Liver (tissue), 9 donors: ENCODE data around the gene EIF4G3. TPM values are rescaled to one million over a fixed set of nuclear protein-coding genes. Genes with fewer than 3 reads are reported as not detected.
"Not testable (repeated sequence)": the region's sequence is repeated elsewhere in the genome, so short reads cannot be mapped to it uniquely, and the experiment has no call there.

Experiments
- DNase-seq: peaks from one replicate; pipeline ENCODE4 v3.0.0-alpha.2; 2017; ENCODE audit warnings: low spot score
- H3K27ac ChIP-seq, 2 donors: one replicate each; pipeline ENCODE4 v1.7.0; 2013; ENCODE audit warnings: inconsistent platforms in 2 of 2, low read length in 2 of 2, control low read depth in 1 of 2, low read depth in 1 of 2, mild to moderate bottlenecking in 1 of 2
- H3K27me3 ChIP-seq, 4 donors: one replicate each; pipeline versions ENCODE4 v1.6.1 to v1.7.0; 2013; ENCODE audit warnings: low read length in 3 of 4, inconsistent platforms in 1 of 4, mild to moderate bottlenecking in 1 of 4, moderate library complexity in 1 of 4; ENCODE audit not compliant: control insufficient read depth in 4 of 4, insufficient read depth in 4 of 4
- H3K36me3 ChIP-seq, 4 donors: one replicate each; pipeline versions ENCODE4 v1.6.1 to v1.7.0; 2013; ENCODE audit warnings: low read length in 3 of 4, mild to moderate bottlenecking in 3 of 4, low read depth in 1 of 4, moderate library complexity in 1 of 4; ENCODE audit not compliant: control insufficient read depth in 4 of 4, insufficient read depth in 3 of 4
- H3K4me1 ChIP-seq, 4 donors: one replicate each; pipeline versions ENCODE4 v1.6.1 to v1.7.0; 2013; ENCODE audit warnings: low read length in 3 of 4, mild to moderate bottlenecking in 3 of 4, moderate library complexity in 1 of 4; ENCODE audit not compliant: control insufficient read depth in 4 of 4, insufficient read depth in 4 of 4
- H3K4me3 ChIP-seq, 3 donors: one replicate each; pipeline versions ENCODE4 v1.6.1 to v1.7.0; 2013; ENCODE audit warnings: low read length in 3 of 3, control low read depth in 1 of 3, low read depth in 1 of 3, mild to moderate bottlenecking in 1 of 3
- H3K9ac ChIP-seq, 2 donors: one replicate each; pipeline ENCODE4 v1.7.0; 2013; ENCODE audit warnings: low read length in 2 of 2, mild to moderate bottlenecking in 2 of 2, moderate library complexity in 2 of 2, control low read depth in 1 of 2, low read depth in 1 of 2
- H3K9me3 ChIP-seq, 4 donors: one replicate each; pipeline versions ENCODE4 v1.6.1 to v1.7.0; 2013; ENCODE audit warnings: low read length in 3 of 4; ENCODE audit not compliant: control insufficient read depth in 4 of 4
- ATF3 ChIP-seq: IDR thresholded peaks from 2 replicates; pipeline ENCODE4 v1.6.1; 2016; ENCODE audit warnings: antibody characterized with exemption
- CTCF ChIP-seq: fragments of 150-350 bp; IDR thresholded peaks from 2 replicates; pipeline ENCODE4 v1.5.1; 2017; ENCODE audit warnings: improper control_type of control experiment, low read depth, low read length; ENCODE audit not compliant: missing input control
- EGR1 ChIP-seq, 2 donors: IDR thresholded peaks; 2 replicates each; pipeline ENCODE4 v1.6.1; 2016 to 2018; ENCODE audit warnings: antibody characterized with exemption in 2 of 2, low read depth in 2 of 2
- FOXA1 ChIP-seq: IDR thresholded peaks from 2 replicates; pipeline ENCODE4 v1.6.1; 2016; ENCODE audit warnings: antibody characterized with exemption
- FOXA2 ChIP-seq: IDR thresholded peaks from 2 replicates; pipeline ENCODE4 v1.6.1; 2016; ENCODE audit warnings: antibody characterized with exemption
- GABPA ChIP-seq, 2 donors: IDR thresholded peaks in 1 of 2; conservative IDR thresholded peaks in 1 of 2; 2 replicates each; pipeline ENCODE4 v1.6.1; 2016; ENCODE audit warnings: antibody characterized with exemption in 2 of 2, mild to moderate bottlenecking in 1 of 2, moderate library complexity in 1 of 2
- HNF4G ChIP-seq: IDR thresholded peaks from 2 replicates; pipeline ENCODE4 v1.6.1; 2016; ENCODE audit warnings: antibody characterized with exemption
- JUND ChIP-seq, 2 donors: IDR thresholded peaks; 2 replicates each; pipeline ENCODE4 v1.6.1; 2016; ENCODE audit warnings: antibody characterized with exemption in 2 of 2
- NR2F2 ChIP-seq: IDR thresholded peaks from 2 replicates; pipeline ENCODE4 v1.6.1; 2016; ENCODE audit warnings: antibody characterized with exemption
- RAD21 ChIP-seq, 2 donors: IDR thresholded peaks; 2 replicates each; pipeline ENCODE4 v1.6.1; 2016; ENCODE audit warnings: antibody characterized with exemption in 2 of 2, mild to moderate bottlenecking in 2 of 2
- RXRA ChIP-seq, 2 donors: IDR thresholded peaks; 2 replicates each; pipeline ENCODE4 v1.6.1; 2017 to 2018; ENCODE audit warnings: antibody characterized with exemption in 2 of 2, mild to moderate bottlenecking in 1 of 2
- SP1 ChIP-seq: IDR thresholded peaks from 2 replicates; pipeline ENCODE4 v1.6.1; 2018; ENCODE audit warnings: antibody characterized with exemption, mild to moderate bottlenecking
- YY1 ChIP-seq: IDR thresholded peaks from 2 replicates; pipeline ENCODE4 v1.6.1; 2016; ENCODE audit warnings: antibody characterized with exemption, mild to moderate bottlenecking
- WGBS: extraction: QIAGEN DNeasy Blood & Tissue Kit; methylation state at CpG from one replicate; pipeline ENCODE4 v1.1.7; 2013; 5-methylcytosine and 5-hydroxymethylcytosine counted together
- polyA plus RNA-seq, 2 donors: library from polyadenylated mRNA; stranded (reverse) in 1 of 2; unstranded in 1 of 2; fragments of 200-250 nt in 1 of 2; fragments of >200 nt in 1 of 2; fragmentation: Nextera tagmentation in 1 of 2; extraction: Ambion mirVana in 1 of 2; gene quantifications; one replicate each; pipeline versions ENCODE4 v1.2.1 to v1.2.3, GENCODE V29; 2013 to 2015
- total RNA-seq, 2 donors: library from RNA; depleted of rRNA; stranded (reverse); fragments of >200 nt; gene quantifications; one replicate each; pipeline ENCODE4 v1.2.3, GENCODE V29; 2014
- TF ChIP-seq, protein P1 (sequence below): IDR thresholded peaks from 2 replicates; pipeline ENCODE4 v1.6.1; 2016; ENCODE audit warnings: antibody characterized with exemption, mild to moderate bottlenecking
- TF ChIP-seq, protein P2 (sequence below): IDR thresholded peaks from 2 replicates; pipeline ENCODE4 v1.6.1; 2016; ENCODE audit warnings: antibody characterized with exemption
- TF ChIP-seq, protein P3 (sequence below): IDR thresholded peaks from 2 replicates; pipeline ENCODE4 v1.6.1; 2016; ENCODE audit warnings: antibody characterized with exemption
- donor health status: healthy.
- donor health status: healthy.
- donor health status: healthy.
- donor health status: healthy.
- donor health status: healthy.

EIF4G3 gene
- total and polyA plus RNA-seq, 4 donors = 7.6 to 22.8 (median 11.7) TPM

- no peaks in the 10 kb centered on the region for H3K9me3 ChIP-seq
- H3K27ac ChIP-seq = no peak overlapping the region
- no peaks in the 10 kb centered on the region for H3K36me3 ChIP-seq
- TF ChIP-seq EGR1 (IDR thresholded peaks at IDR 0.05; ENCODE audit: low read depth in 2 of 2) = no peak
- no peak for TF ChIP-seq GABPA (IDR thresholded peaks at IDR 0.05 in 1 of 2, conservative IDR thresholded peaks at IDR 0.05 in 1 of 2)
- TF ChIP-seq, protein P1, sequence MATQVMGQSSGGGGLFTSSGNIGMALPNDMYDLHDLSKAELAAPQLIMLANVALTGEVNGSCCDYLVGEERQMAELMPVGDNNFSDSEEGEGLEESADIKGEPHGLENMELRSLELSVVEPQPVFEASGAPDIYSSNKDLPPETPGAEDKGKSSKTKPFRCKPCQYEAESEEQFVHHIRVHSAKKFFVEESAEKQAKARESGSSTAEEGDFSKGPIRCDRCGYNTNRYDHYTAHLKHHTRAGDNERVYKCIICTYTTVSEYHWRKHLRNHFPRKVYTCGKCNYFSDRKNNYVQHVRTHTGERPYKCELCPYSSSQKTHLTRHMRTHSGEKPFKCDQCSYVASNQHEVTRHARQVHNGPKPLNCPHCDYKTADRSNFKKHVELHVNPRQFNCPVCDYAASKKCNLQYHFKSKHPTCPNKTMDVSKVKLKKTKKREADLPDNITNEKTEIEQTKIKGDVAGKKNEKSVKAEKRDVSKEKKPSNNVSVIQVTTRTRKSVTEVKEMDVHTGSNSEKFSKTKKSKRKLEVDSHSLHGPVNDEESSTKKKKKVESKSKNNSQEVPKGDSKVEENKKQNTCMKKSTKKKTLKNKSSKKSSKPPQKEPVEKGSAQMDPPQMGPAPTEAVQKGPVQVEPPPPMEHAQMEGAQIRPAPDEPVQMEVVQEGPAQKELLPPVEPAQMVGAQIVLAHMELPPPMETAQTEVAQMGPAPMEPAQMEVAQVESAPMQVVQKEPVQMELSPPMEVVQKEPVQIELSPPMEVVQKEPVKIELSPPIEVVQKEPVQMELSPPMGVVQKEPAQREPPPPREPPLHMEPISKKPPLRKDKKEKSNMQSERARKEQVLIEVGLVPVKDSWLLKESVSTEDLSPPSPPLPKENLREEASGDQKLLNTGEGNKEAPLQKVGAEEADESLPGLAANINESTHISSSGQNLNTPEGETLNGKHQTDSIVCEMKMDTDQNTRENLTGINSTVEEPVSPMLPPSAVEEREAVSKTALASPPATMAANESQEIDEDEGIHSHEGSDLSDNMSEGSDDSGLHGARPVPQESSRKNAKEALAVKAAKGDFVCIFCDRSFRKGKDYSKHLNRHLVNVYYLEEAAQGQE = no peak
- TF ChIP-seq HNF4G = no peak
- no peak for TF ChIP-seq FOXA2
- TF ChIP-seq, protein P2, sequence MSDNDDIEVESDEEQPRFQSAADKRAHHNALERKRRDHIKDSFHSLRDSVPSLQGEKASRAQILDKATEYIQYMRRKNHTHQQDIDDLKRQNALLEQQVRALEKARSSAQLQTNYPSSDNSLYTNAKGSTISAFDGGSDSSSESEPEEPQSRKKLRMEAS = no peak
- TF ChIP-seq RAD21 (IDR thresholded peaks at IDR 0.05) = no peak
- TF ChIP-seq JUND (IDR thresholded peaks at IDR 0.05) = no peak
- TF ChIP-seq YY1 = no peak
- no peak for TF ChIP-seq ATF3
- TF ChIP-seq, protein P3, sequence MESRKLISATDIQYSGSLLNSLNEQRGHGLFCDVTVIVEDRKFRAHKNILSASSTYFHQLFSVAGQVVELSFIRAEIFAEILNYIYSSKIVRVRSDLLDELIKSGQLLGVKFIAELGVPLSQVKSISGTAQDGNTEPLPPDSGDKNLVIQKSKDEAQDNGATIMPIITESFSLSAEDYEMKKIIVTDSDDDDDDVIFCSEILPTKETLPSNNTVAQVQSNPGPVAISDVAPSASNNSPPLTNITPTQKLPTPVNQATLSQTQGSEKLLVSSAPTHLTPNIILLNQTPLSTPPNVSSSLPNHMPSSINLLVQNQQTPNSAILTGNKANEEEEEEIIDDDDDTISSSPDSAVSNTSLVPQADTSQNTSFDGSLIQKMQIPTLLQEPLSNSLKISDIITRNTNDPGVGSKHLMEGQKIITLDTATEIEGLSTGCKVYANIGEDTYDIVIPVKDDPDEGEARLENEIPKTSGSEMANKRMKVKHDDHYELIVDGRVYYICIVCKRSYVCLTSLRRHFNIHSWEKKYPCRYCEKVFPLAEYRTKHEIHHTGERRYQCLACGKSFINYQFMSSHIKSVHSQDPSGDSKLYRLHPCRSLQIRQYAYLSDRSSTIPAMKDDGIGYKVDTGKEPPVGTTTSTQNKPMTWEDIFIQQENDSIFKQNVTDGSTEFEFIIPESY = no peak
- TF ChIP-seq RXRA (IDR thresholded peaks at IDR 0.05) = no peak
- TF ChIP-seq NR2F2 = no peak
- no peak for TF ChIP-seq SP1
- TF ChIP-seq CTCF = no peak
- TF ChIP-seq FOXA1 = no peak
- H3K4me3 ChIP-seq = no peak overlapping the region
- no peak overlapping the region for H3K9ac ChIP-seq
- WGBS = 87% methylated on average over 3 of the region's 3 CpGs
- peaks cover 0 to 7% (median 4%) of the 10 kb centered on the region in 4 donors for H3K4me1 ChIP-seq
- DNase-seq = no peak
- H3K27me3 ChIP-seq = no peaks in the 10 kb centered on the region
Measured at GRCh38 chr1:20790785-20791184, 385.9 kb downstream of the EIF4G3 start.

DNA sequence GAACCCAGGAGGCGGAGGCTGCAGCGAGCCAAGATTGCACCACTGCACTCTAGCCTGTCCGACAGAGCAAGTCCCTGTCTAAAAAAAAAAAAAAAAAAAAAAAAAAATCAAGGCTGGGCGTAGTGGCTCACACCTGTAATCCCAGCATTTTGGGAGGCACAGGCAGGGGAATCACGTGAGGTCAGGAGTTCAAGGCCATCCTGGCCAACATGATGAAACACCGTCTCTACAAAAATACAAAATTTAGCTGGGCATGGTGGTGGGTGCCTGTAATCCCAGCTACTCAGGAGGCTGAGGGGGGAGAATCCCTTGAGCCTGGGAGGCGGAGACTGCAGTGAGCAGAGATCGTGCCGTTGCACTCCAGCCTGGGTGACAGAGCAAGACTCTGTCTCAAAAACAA is 387.1 kb downstream of the EIF4G3 start:
- H3K27ac ChIP-seq, DNase-seq, H3K4me3 ChIP-seq, H3K36me3 ChIP-seq, H3K9ac ChIP-seq, H3K9me3 ChIP-seq, H3K27me3 ChIP-seq: not testable (repeated sequence)
- WGBS = 66% methylated on average over 9 of the region's 9 CpGs
- peak in 1 of 2 donors; percentile 11 for TF ChIP-seq RXRA (IDR thresholded peaks at IDR 0.05)
- peaks cover 5 to 17% (median 12%) of the 10 kb centered on the region in 4 donors for H3K4me1 ChIP-seq
